Measurements from ENCODE around the gene PRIMPOL. TPM values are rescaled to one million over a fixed set of nuclear protein-coding genes. Genes with fewer than 3 reads are reported as not detected.
"Not testable (repeated sequence)": the region's sequence is repeated elsewhere in the genome, so short reads cannot be mapped to it uniquely, and the experiment has no call there.

The PRIMPOL gene
- total RNA-seq, 1 experiment from 2014 or later, result 9.4 TPM

DNA sequence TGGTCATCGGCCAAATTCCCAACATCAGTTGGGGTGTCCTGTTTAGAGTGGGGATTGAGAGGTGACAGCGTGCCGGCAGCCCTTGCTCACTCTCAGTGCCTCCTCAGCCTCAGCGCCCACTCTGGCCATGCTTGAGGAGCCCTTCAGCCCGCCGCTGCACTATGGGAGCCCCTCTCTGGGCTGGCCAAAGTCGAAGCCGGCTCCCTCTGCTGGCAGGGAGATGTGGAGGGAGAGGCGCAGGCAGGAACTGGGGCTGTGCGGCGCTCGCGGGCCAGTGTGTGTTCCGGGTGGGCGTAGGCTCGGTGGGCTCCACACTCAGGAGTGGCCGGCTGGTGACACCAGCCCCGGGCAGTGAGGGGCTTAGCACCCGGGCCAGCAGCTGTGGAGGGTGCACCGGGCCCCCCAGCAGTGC lies 91.4 kb downstream of the PRIMPOL start:
- intact Hi-C loops (cut with micrococcal nuclease), result no loop called here
- Histone ChIP-seq H3K9me2 (replicated peaks; ENCODE audit: low read length) (no peaks in the 10 kb centered on the region), H3K36me3 (ENCODE audit: low read depth, low read length) (no peaks in the 10 kb centered on the region), H3K4me2 (ENCODE audit: low read length) (no peak overlapping the region), H3K4me1 (ENCODE audit: insufficient read depth, low read length) (peaks cover 2% of the 10 kb centered on the region), H4K20me1 (ENCODE audit: low read length) (no peaks in the 10 kb centered on the region), H3K79me2 (ENCODE audit: low read length) (no peaks in the 10 kb centered on the region), H3K27me3 (ENCODE audit: low read length) (no peaks in the 10 kb centered on the region), H3F3A (ENCODE audit: low read length, unreplicated experiment) (no peaks in the 10 kb centered on the region), H3K4me3 (ENCODE audit: low read length) (no peak overlapping the region), H3K27ac (ENCODE audit: low read length) (no peak overlapping the region), H3K9me3 (ENCODE audit: low read length) (no peaks in the 10 kb centered on the region), H2AFZ (ENCODE audit: low read length) (no peak overlapping the region), H3K9ac (ENCODE audit: low read length) (no peak overlapping the region)
- no peak for TF ChIP-seq CTCF (conservative IDR thresholded peaks at IDR 0.05; ENCODE audit: low read depth, low read length)
- no peak for TF ChIP-seq EZH2phosphoT487 (IDR thresholded peaks at IDR 0.05; ENCODE audit: borderline replicate concordance, low read length)
- no peak for TF ChIP-seq EZH2 (IDR thresholded peaks at IDR 0.05; ENCODE audit: low read length, unreplicated experiment)
- ChIA-PET POLR2A (ENCODE audit: unreplicated experiment) (no interaction called here), CTCF (no interaction called here)
- BruUV-seq (replicated peaks), result no TSS peak
- no peak for ATAC-seq
- no peak for DNase-seq

- BruUV-seq (replicated peaks); H3K4me3 ChIP-seq (ENCODE audit: low read length); H3K9me2 ChIP-seq (replicated peaks; ENCODE audit: low read length); H3K79me2 ChIP-seq (ENCODE audit: low read length); intact Hi-C loops (cut with micrococcal nuclease); H3K9me3 ChIP-seq (ENCODE audit: low read length); H3K4me1 ChIP-seq (ENCODE audit: insufficient read depth, low read length); POLR2A ChIA-PET (ENCODE audit: unreplicated experiment); H3K4me2 ChIP-seq (ENCODE audit: low read length); H3K9ac ChIP-seq (ENCODE audit: low read length); H3K27me3 ChIP-seq (ENCODE audit: low read length); H3K36me3 ChIP-seq (ENCODE audit: low read depth, low read length); H4K20me1 ChIP-seq (ENCODE audit: low read length); H3F3A ChIP-seq (ENCODE audit: low read length, unreplicated experiment); H3K27ac ChIP-seq (ENCODE audit: low read length); CTCF ChIA-PET; H2AFZ ChIP-seq (ENCODE audit: low read length); ATAC-seq; DNase-seq: not testable (repeated sequence)
Measured at GRCh38 chr4:184741651-184742050, 92.1 kb downstream of the PRIMPOL start.

- H3K27me3 ChIP-seq (ENCODE audit: low read length), result no peaks in the 10 kb centered on the region
- TF ChIP-seq EZH2phosphoT487 (IDR thresholded peaks at IDR 0.05; ENCODE audit: borderline replicate concordance, low read length), result no peak
- no peak for TF ChIP-seq EZH2 (IDR thresholded peaks at IDR 0.05; ENCODE audit: low read length, unreplicated experiment)
- no peak for TF ChIP-seq CTCF (conservative IDR thresholded peaks at IDR 0.05; ENCODE audit: low read depth, low read length)
- no peaks in the 10 kb centered on the region for H3F3A ChIP-seq (ENCODE audit: low read length, unreplicated experiment)
- DNase-seq (no peak), ATAC-seq (no peak)
- no peaks in the 10 kb centered on the region for H3K36me3 ChIP-seq (ENCODE audit: low read depth, low read length)
- H2AFZ ChIP-seq (ENCODE audit: low read length), result no peak overlapping the region
- ChIA-PET CTCF (no interaction called here), POLR2A (ENCODE audit: unreplicated experiment) (no interaction called here)
- peaks cover 20% of the 10 kb centered on the region for H3K4me1 ChIP-seq (ENCODE audit: insufficient read depth, low read length)
- no peaks in the 10 kb centered on the region for H4K20me1 ChIP-seq (ENCODE audit: low read length)
- no TSS peak for BruUV-seq (replicated peaks)
- intact Hi-C loops (cut with micrococcal nuclease), result no loop called here
- no peak overlapping the region for H3K27ac ChIP-seq (ENCODE audit: low read length)
- H3K4me3 ChIP-seq (ENCODE audit: low read length), result no peak overlapping the region
- H3K9me2 ChIP-seq (replicated peaks; ENCODE audit: low read length), result no peaks in the 10 kb centered on the region
- H3K4me2 ChIP-seq (ENCODE audit: low read length), result no peak overlapping the region
- H3K79me2 ChIP-seq (ENCODE audit: low read length), result no peaks in the 10 kb centered on the region
- H3K9me3 ChIP-seq (ENCODE audit: low read length), result no peaks in the 10 kb centered on the region
- H3K9ac ChIP-seq (ENCODE audit: low read length), result no peak overlapping the region
Measured at GRCh38 chr4:184743650-184744049, 94.1 kb downstream of the PRIMPOL start.
